Measurements from ENCODE around the gene CCDC97. TPM values are rescaled to one million over a fixed set of nuclear protein-coding genes. Genes with fewer than 3 reads are reported as not detected.

Gene CCDC97
- total RNA-seq, 4 donors from 2014 or later, result 10.1 to 22.4 (median 15.4) TPM

DNA sequence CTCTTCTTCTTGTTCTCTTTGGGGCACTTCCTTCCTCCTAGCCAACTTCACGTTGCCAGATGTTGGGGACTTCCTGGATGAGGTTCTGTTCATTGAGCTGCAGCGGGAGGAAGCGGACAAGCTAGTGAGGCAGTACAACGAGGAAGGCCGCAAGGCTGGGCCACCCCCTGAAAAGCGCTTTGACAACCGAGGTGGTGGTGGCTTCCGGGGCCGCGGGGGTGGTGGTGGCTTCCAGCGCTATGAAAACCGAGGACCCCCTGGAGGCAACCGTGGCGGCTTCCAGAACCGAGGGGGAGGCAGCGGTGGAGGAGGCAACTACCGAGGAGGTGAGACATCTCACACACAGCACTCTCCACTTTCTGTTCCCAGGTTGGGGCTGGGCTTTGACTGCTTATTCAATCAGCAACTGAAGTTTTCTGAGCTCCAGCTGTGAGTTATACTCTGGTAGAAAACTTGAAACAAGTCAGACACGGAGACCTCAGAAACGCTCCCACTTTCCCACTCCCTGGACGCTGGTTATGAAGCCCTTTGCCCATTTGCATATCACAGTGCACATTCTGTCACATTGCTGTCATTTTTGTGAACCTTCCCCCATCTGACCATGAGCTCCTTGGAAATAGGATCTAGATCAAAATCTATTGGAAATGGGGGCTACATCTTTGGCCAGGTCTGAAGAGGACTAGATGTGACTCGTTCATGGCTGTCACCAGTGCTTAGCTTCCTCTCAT is 7.2 kb upstream of the CCDC97 start:
- intact Hi-C loops (cut with DNase I; ENCODE audit: low total_unique reads), result no loop called here
- no peaks in the 10 kb centered on the region for H3K27me3 ChIP-seq
- H3K4me1 ChIP-seq, result peaks cover 21 to 60% (median 29%) of the 10 kb centered on the region in 4 donors
- H3K4me3 ChIP-seq, result no peak overlapping the region
- 57 to 67% methylated on average over 3 to 21 of the region's 21 CpGs for WGBS, 2 donors (ENCODE audit: low coverage in 1 of 2)
- in situ Hi-C loops (cut with MboI; ENCODE audit: low pct_ligation_motif_present in 1 of 4, low pct_unique_long_range_greater_than_20kb in 1 of 4, low sequenced_read_pairs in 3 of 4), result no loop called here
- peak overlapping the region; percentile 22 to 60 (median 60) for H3K27ac ChIP-seq
- peaks cover 0 to 51% (median 24%) of the 10 kb centered on the region in 4 donors for H3K36me3 ChIP-seq
- H3K9me3 ChIP-seq, result no peaks in the 10 kb centered on the region
- no peak for TF ChIP-seq EP300 (IDR thresholded peaks at IDR 0.05; ENCODE audit: low read depth)
- no peak for TF ChIP-seq POLR2AphosphoS5 (IDR thresholded peaks at IDR 0.05)
- TF ChIP-seq, protein P1, sequence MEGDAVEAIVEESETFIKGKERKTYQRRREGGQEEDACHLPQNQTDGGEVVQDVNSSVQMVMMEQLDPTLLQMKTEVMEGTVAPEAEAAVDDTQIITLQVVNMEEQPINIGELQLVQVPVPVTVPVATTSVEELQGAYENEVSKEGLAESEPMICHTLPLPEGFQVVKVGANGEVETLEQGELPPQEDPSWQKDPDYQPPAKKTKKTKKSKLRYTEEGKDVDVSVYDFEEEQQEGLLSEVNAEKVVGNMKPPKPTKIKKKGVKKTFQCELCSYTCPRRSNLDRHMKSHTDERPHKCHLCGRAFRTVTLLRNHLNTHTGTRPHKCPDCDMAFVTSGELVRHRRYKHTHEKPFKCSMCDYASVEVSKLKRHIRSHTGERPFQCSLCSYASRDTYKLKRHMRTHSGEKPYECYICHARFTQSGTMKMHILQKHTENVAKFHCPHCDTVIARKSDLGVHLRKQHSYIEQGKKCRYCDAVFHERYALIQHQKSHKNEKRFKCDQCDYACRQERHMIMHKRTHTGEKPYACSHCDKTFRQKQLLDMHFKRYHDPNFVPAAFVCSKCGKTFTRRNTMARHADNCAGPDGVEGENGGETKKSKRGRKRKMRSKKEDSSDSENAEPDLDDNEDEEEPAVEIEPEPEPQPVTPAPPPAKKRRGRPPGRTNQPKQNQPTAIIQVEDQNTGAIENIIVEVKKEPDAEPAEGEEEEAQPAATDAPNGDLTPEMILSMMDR (IDR thresholded peaks at IDR 0.05), result no peak
- no peak for TF ChIP-seq POLR2A (IDR thresholded peaks at IDR 0.05)
- DNase-seq, result peak; percentile 66

DNA sequence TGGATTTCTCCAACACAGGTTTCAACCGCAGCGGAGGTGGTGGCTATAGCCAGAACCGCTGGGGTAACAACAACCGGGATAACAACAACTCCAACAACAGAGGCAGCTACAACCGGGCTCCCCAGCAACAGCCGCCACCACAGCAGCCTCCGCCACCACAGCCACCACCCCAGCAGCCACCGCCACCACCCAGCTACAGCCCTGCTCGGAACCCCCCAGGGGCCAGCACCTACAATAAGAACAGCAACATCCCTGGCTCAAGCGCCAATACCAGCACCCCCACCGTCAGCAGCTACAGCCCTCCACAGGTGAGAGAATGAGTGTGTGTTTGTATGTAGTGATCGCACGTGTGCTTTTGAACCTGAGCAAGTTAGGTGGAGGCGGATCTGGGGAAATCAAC is 6.0 kb upstream of the CCDC97 start:
- intact Hi-C loops (cut with DNase I; ENCODE audit: low total_unique reads) (no loop called here), in situ Hi-C loops (cut with MboI; ENCODE audit: low pct_ligation_motif_present in 1 of 4, low pct_unique_long_range_greater_than_20kb in 1 of 4, low sequenced_read_pairs in 3 of 4) (no loop called here)
- Histone ChIP-seq H3K9me3 (no peaks in the 10 kb centered on the region), H3K36me3 (peaks cover 0 to 51% (median 24%) of the 10 kb centered on the region in 4 donors), H3K4me1 (peaks cover 20 to 60% (median 28%) of the 10 kb centered on the region in 4 donors), H3K4me3 (no peak overlapping the region), H3K27ac (peak overlapping the region; percentile 23 to 60 (median 60)), H3K27me3 (no peaks in the 10 kb centered on the region)
- TF ChIP-seq POLR2A (IDR thresholded peaks at IDR 0.05) (no peak), POLR2AphosphoS5 (IDR thresholded peaks at IDR 0.05) (no peak), EP300 (IDR thresholded peaks at IDR 0.05; ENCODE audit: low read depth) (no peak)
- TF ChIP-seq, protein P1 (IDR thresholded peaks at IDR 0.05), result no peak
- no peak for DNase-seq
- WGBS, 2 donors (ENCODE audit: low coverage in 1 of 2), result 90% methylated on average over 14 of the region's 14 CpGs; no CpG with 5 or more reads in 1 of the 2 donors

DNA sequence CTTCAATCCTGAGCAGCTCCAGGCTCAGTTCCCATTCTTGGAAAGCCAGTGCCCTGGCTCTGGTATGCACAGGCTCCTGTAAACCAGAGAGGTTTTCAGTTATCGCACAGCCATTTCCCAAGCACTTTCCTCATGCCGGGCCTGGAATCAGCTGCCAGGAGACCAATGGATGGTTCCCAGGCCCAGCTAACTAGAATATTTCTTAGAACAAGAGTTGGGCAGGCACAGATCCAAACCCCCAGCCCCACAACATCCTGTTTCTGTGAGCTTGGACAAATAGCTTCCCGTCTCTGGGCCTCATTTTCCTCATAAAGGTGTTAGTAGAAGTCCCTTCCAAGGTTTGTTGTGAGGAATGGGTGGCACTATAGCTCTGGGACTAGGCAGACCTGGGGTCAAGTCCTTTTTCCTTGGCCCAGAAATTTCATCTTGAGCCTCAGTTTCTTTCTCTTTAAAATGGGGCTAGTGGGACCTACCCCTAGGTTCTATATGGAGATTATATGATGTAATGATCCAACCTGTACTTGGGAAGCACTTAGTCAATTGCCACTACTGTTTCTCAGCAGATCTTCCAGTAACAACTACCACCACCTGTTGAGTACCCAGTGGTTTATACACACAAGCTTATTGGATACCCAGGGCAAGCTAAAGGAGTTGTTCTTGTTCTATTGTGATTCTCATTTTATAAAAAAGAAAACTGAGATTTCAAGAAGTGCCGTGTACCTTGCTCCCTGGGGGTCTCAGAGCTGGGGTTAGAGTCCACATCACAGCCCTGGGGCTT is 5.1 kb upstream of the CCDC97 start:
- Histone ChIP-seq H3K27ac (peak overlapping the region; percentile 8 to 55 (median 31)), H3K36me3 (peaks cover 0 to 51% (median 24%) of the 10 kb centered on the region in 4 donors), H3K4me3 (no peak overlapping the region), H3K9me3 (no peaks in the 10 kb centered on the region), H3K27me3 (no peaks in the 10 kb centered on the region), H3K4me1 (peaks cover 19 to 57% (median 24%) of the 10 kb centered on the region in 4 donors)
- intact Hi-C loops (cut with DNase I; ENCODE audit: low total_unique reads) (loop anchor here (5.0 kb wide), 1 partner anchor 33 kb away; no protein-coding TSS in a partner anchor), in situ Hi-C loops (cut with MboI; ENCODE audit: low pct_ligation_motif_present in 1 of 4, low pct_unique_long_range_greater_than_20kb in 1 of 4, low sequenced_read_pairs in 3 of 4) (no loop called here)
- DNase-seq, result no peak
- 82% methylated on average over 2 to 4 of the region's 4 CpGs for WGBS, 2 donors (ENCODE audit: low coverage in 1 of 2)
- no peak for TF ChIP-seq POLR2AphosphoS5 (IDR thresholded peaks at IDR 0.05)
- TF ChIP-seq, protein P1 (IDR thresholded peaks at IDR 0.05), result no peak
- no peak for TF ChIP-seq POLR2A (IDR thresholded peaks at IDR 0.05)
- no peak for TF ChIP-seq EP300 (IDR thresholded peaks at IDR 0.05; ENCODE audit: low read depth)
